ENCODE data around the gene KIAA0753.
A peak's percentile ranks its signal among the peaks of the same experiment; 100 is the strongest.

KIAA0753 gene

DNA sequence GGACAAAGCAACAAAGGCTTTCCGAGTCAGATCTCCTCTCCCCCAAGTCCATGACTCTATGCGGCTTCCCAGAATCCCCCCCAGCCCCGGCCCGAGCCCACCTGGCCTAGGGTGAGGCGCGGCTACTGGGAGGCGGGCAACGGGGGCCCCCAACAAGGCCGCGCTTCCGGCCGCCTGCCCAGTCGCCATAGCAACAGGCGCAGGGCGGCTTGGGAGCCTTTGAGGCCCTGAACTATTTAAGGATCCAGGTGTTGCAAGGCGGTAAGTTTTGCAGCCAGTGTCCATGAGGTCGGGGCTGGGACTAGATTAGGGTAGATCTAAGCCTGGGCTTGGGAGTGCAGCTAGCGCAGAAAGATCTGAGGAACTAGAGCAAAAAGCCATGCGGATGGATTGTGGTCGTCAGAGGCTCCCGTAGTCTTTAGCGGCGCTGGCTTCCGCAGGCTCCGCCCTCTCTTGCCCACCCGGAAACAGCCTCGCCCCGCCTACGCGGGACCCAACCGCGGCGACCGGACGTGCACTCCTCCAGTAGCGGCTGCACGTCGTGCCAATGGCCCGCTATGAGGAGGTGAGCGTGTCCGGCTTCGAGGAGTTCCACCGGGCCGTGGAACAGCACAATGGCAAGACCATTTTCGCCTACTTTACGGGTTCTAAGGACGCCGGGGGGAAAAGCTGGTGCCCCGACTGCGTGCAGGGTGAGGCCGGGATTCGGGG, at the start of gene KIAA0753, which contains the start of gene TXNDC17:
TSS of gene KIAA0753 (minus strand) at position 176 of the 711 bp plus-strand sequence. CDS start 5,608 bp downstream, outside the sequence.
TSS of gene TXNDC17 (plus strand) at position 525 of the 711 bp plus-strand sequence. CDS start at position 548, 23 bp downstream.
- peak; percentile 96 for DNase-seq (ENCODE audit: low read depth, low spot score)

GRCh38 chr17:6688944-6689343, 48.4 kb upstream of the KIAA0753 start:
- no peak for DNase-seq (ENCODE audit: low read depth, low spot score)

- no peak for DNase-seq (ENCODE audit: low read depth, low spot score)
Observed at GRCh38 chr17:6686026-6686425, 45.5 kb upstream of the KIAA0753 start.

DNA sequence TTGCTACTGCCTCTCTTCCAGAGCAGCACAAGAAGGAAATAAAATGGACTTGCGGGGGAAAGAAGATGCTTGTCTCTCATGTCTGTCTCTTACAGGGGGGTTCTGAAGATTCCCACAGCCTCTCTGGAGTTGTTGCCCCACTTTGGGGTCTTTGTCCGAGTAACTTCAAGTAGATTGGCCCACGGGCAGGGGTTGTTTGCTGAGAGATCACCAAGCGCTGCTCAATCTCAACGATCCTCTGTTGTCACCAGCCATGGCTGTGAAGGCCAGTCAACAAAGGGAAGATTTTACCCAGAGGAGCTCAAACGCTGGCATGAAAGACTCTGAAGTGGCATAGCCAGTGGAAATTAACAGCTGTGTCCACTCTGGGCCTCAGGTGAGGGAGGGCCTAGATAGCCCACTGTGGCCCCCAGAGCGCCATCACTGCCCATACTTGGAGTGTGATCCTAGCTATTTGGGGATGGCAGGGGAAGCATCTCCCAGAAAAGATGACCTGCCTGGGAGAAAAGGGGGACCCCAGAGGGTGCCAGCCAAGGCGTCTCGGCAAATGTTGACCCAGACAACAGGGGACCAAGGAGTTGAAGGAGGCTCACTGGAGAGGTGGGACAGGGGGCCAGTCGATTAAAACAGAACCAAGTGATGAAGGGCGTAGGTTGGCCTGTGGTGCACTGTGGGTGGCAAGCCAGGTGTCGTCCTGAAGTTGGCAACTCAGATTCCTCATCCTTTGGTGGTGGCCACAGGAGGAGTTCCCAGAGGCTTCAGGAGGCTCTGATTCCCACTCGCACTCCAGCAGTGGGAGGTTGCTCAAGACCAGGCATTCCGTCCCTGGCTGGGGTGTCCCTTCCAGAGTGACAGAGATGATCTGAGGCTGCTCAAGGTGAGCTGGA, 44.6 kb upstream of the KIAA0753 start:
- DNase-seq (ENCODE audit: low read depth, low spot score), result no peak

DNA sequence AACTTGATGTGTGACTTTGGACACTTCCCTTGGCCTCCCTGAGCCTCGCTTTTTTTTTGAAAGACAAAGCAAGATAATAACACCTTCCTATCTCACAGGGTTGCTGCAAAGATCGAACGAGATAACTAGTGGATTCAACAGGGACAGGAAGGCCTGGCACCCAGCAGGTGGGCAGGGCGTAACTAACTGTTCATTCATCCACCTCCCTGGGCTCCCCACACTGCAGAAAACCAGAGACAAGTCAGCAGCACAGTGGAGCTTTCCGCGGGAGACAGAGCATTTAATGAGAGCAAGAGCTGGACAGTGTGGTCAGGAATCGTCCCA, 43.9 kb upstream of the KIAA0753 start:
- no peak for DNase-seq (ENCODE audit: low read depth, low spot score)

GRCh38 chr17:6683730-6684459, 43.4 kb upstream of the KIAA0753 start:
- DNase-seq (ENCODE audit: low read depth, low spot score), result no peak

GRCh38 chr17:6683081-6683684, 42.7 kb upstream of the KIAA0753 start:
- DNase-seq (ENCODE audit: low read depth, low spot score), result no peak

DNA sequence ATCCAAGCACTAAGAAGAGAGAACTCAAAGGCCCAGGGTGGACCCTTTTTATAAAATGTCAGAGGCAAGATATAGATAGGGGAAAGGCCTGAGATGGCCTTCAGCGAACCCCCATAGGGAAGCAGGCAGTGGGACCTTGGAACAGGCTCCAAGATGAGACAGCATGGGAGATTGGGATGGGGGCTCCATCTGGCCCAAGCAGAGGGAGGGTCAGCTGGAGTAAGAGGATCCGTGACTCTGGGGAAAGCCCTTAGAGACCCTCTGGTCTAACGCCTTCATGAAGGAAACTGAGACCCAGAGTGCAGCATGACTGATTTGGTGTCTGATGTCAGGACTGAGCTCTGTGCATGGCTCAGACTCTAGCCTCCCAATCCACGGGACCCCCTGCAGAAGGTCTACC, 41.8 kb upstream of the KIAA0753 start:
- no peak for DNase-seq (ENCODE audit: low read depth, low spot score)

GRCh38 chr17:6681671-6682070, 41.2 kb upstream of the KIAA0753 start:
- no peak for DNase-seq (ENCODE audit: low read depth, low spot score)

GRCh38 chr17:6681176-6681575, 40.7 kb upstream of the KIAA0753 start:
- no peak for DNase-seq (ENCODE audit: low read depth, low spot score)

- no peak for DNase-seq (ENCODE audit: low read depth, low spot score)
Observed at GRCh38 chr17:6679241-6679640, 38.7 kb upstream of the KIAA0753 start.

- DNase-seq (ENCODE audit: low read depth, low spot score), result no peak
Observed at GRCh38 chr17:6677946-6678345, 37.4 kb upstream of the KIAA0753 start.

GRCh38 chr17:6677158-6677831, 36.8 kb upstream of the KIAA0753 start:
- peak; percentile 79 for DNase-seq (ENCODE audit: low read depth, low spot score)

GRCh38 chr17:6676802-6677157, 36.3 kb upstream of the KIAA0753 start:
- no peak for DNase-seq (ENCODE audit: low read depth, low spot score)

DNA sequence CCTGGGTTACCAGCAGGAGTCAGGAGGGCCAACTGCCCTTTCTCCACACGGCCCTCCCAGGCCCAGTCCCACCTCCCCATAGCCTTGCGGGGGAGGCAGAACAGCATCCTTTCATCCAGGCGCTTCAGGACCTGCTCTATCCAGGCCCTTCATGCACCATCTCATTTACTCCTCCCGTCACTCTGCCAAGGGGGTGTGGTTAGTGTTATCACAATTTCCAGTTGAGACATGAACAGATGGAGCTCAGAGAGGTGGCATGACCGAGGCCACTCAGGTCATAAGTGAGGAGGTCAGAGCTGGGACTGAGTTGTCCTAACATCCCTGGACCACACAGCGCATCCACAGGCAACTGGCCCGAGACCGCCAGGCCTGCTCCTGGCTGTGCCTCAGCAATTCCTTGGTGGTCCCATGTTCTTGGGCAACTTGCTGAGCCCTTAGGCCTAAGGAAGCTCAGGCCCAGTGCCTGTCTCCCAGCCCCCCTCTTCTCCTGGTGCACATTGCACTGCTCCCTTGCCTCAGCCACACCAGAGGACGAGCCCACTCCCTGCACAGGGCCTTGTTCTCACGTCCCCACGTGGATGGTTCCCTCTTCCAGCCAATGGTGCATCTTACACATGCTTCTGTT, 34.8 kb upstream of the KIAA0753 start:
- DNase-seq (ENCODE audit: low read depth, low spot score), result no peak

GRCh38 chr17:6674586-6674985, 34.1 kb upstream of the KIAA0753 start:
- no peak for DNase-seq (ENCODE audit: low read depth, low spot score)

GRCh38 chr17:6671431-6671830, 30.9 kb upstream of the KIAA0753 start:
- DNase-seq (ENCODE audit: low read depth, low spot score), result no peak

DNA sequence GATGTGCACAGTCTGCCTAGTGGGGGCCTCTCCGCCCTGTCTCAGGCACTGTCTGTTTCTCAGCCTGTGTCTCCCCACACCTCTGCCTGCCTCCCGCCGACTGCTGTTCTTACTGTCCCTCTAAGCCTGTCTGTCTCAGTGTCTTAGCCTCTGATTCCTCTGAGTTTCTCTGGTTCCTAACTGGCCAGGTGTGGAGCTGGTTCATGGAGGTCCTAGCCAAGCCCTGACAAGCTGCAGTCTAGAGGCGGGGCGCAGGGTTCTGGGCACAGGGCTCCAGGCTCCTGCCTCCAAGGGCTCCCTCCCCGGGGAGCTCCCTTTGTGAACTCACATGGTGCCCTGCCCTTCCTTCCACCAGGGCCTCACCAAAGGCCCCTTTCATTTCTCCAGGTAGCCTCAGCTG, 30.5 kb upstream of the KIAA0753 start:
- DNase-seq (ENCODE audit: low read depth, low spot score), result no peak

DNA sequence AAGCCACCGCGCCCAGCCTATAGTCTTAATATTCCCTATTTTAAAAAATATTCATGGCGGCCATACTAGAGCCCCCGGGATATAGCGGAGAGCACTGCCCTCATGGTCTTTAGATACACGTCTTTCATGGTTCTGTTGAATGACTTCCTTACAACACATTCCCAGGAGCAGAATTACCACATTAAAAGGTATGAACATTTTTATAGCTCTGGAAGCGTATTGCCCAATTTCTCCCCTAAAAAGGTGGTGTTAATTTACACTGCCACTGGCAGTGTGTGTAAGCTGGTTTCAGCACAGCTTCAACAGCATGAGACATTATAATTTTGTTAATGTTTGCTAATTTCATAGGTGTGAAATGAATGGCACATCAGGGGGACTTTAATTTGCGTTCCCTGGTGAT, 30.1 kb upstream of the KIAA0753 start:
- no peak for DNase-seq (ENCODE audit: low read depth, low spot score)

DNA sequence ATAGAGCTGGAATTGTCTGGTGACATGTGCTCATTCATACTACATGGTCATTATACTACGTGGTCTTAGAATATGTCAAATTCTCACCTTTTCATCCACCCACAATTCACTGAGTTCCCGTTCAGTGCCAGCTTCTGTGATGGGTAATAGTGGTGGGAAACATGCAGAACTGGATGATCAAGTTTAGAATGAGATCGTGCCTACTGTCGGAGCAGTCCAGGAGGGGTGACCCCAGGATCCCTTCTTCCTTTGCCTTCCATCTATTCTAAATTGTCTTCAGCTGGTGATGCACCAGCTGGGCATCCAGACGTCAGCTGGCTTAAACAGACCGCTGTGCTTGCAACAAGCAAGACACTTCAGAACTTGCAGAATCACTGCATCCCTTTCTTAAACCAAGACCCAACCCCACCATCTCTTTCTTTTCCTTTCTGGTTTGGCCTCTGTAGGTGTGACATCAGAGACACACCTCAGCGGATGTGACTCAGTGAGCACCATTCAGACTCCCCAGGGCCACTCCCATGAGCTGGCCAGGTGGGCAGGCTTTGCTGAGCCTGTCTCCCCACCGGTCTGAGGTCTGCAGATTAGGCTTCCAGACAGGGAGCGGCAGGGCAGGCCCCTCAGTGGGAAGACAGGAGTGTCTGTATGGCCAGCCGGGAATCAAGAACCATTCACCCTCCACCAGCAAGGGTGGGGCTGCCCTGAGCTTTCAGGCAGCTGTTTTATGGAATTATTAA, 29.1 kb upstream of the KIAA0753 start:
- DNase-seq (ENCODE audit: low read depth, low spot score), result no peak
